Measurements from ENCODE around the gene GZMA.
A peak's percentile ranks its signal among the peaks of the same experiment; 100 is the strongest.

GRCh38 chr5:55146543-55147151, 44.2 kb downstream of the GZMA start:
- TF ChIP-seq CTCF (IDR thresholded peaks at IDR 0.05), result peak; percentile 79 to 96 (median 86)
- no peak for TF ChIP-seq POLR2A (IDR thresholded peaks at IDR 0.05)
